ENCODE measurements around the gene SERPINB7. TPM values are rescaled to one million over a fixed set of nuclear protein-coding genes. Genes with fewer than 3 reads are reported as not detected.

The SERPINB7 gene
- total and polyA plus RNA-seq, 7 donors: 0.10 TPM; not detected in 6

DNA sequence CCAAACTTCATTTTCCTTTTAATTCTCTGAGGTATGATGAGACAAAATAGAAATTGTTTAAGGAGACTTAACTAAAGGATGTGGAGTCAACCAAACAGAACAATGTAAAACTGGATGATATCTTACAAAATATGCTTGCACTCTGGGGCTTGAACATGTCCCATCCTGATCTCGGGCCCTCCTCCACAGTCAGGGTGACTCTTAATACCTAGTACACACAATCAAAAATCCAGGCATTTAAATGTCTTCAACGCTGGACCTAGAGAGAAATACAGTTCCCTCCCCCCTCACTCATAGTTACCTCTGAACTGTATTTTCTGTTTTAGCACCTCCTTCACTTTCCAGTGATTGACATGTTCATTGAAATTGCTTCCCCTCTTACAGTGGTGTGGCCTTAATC lies 75.4 kb downstream of the SERPINB7 start:
- no peak for DNase-seq
- Histone ChIP-seq H3K27me3 (no peaks in the 10 kb centered on the region), H3K36me3 (no peaks in the 10 kb centered on the region), H3K9me3 (peaks cover 0 to 1% (median 0%) of the 10 kb centered on the region in 4 donors), H3K4me3 (no peak overlapping the region), H3K4me1 (no peaks in the 10 kb centered on the region), H3K27ac (no peak overlapping the region)
- intact Hi-C loops (cut with DNase I): no loop called here
- 60 to 80% methylated on average over 2 of the region's 2 CpGs for WGBS, 2 donors
- TF ChIP-seq EP300 (IDR thresholded peaks at IDR 0.05) (no peak), POLR2A (IDR thresholded peaks at IDR 0.05) (no peak), POLR2AphosphoS5 (IDR thresholded peaks at IDR 0.05) (no peak)
- TF ChIP-seq, protein P1, sequence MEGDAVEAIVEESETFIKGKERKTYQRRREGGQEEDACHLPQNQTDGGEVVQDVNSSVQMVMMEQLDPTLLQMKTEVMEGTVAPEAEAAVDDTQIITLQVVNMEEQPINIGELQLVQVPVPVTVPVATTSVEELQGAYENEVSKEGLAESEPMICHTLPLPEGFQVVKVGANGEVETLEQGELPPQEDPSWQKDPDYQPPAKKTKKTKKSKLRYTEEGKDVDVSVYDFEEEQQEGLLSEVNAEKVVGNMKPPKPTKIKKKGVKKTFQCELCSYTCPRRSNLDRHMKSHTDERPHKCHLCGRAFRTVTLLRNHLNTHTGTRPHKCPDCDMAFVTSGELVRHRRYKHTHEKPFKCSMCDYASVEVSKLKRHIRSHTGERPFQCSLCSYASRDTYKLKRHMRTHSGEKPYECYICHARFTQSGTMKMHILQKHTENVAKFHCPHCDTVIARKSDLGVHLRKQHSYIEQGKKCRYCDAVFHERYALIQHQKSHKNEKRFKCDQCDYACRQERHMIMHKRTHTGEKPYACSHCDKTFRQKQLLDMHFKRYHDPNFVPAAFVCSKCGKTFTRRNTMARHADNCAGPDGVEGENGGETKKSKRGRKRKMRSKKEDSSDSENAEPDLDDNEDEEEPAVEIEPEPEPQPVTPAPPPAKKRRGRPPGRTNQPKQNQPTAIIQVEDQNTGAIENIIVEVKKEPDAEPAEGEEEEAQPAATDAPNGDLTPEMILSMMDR (IDR thresholded peaks at IDR 0.05): no peak

Other genes starting within 250 kb of the SERPINB7 start
- gene SERPINB12, start 233.0 kb upstream of the SERPINB7 start, total RNA-seq: not detected
- not detected for gene SERPINB12, start 233.0 kb upstream of the SERPINB7 start, polyA plus RNA-seq
- gene SERPINB13, start 188.1 kb upstream of the SERPINB7 start, total RNA-seq: not detected
- 1 to 10 TPM in 1 of 3 donors, under 1 TPM in 1, not detected in 1; 0.01 to 1.8 TPM for gene SERPINB13, start 188.1 kb upstream of the SERPINB7 start, polyA plus RNA-seq
- gene SERPINB4, start 131.2 kb upstream of the SERPINB7 start, total RNA-seq: not detected
- under 1 TPM in 1 of 3 donors, not detected in 2; 0.07 TPM for gene SERPINB4, start 131.2 kb upstream of the SERPINB7 start, polyA plus RNA-seq
- not detected for gene SERPINB3, start 113.5 kb upstream of the SERPINB7 start, total RNA-seq
- gene SERPINB3, start 113.5 kb upstream of the SERPINB7 start, polyA plus RNA-seq: 1 to 10 TPM in 1 of 3 donors, under 1 TPM in 1, not detected in 1; 0.04 to 1.2 TPM
- not detected for gene SERPINB11, start 72.5 kb upstream of the SERPINB7 start, total RNA-seq
- not detected for gene SERPINB11, start 72.5 kb upstream of the SERPINB7 start, polyA plus RNA-seq
- gene SERPINB2, start 112.3 kb downstream of the SERPINB7 start, total RNA-seq: under 1 TPM in 2 of 4 donors, not detected in 2; 0.33 to 0.81 TPM
- gene SERPINB2, start 112.3 kb downstream of the SERPINB7 start, polyA plus RNA-seq: 1 to 10 TPM in 1 of 3 donors, under 1 TPM in 2; 0.10 to 1.4 (median 0.60) TPM
- not detected for gene SERPINB10, start 132.5 kb downstream of the SERPINB7 start, total RNA-seq
- gene SERPINB10, start 132.5 kb downstream of the SERPINB7 start, polyA plus RNA-seq: under 1 TPM in 1 of 3 donors, not detected in 2; 0.15 TPM
- not detected for gene HMSD, start 173.9 kb downstream of the SERPINB7 start, total RNA-seq
- under 1 TPM in 1 of 3 donors, not detected in 2; 0.54 TPM for gene HMSD, start 173.9 kb downstream of the SERPINB7 start, polyA plus RNA-seq
- 1 to 10 TPM; 2.2 to 7.1 (median 5.0) TPM for gene SERPINB8, start 194.7 kb downstream of the SERPINB7 start, total RNA-seq
- gene SERPINB8, start 194.7 kb downstream of the SERPINB7 start, polyA plus RNA-seq: 10 to 100 TPM; 13.7 to 21.7 (median 15.6) TPM

Measured in sigmoid colon (tissue), 7 donors.